NB4 (cell line): ENCODE results near the gene PRR15L.

ENCODE experiments used
- DNase-seq: peaks from one replicate; pipeline ENCODE4 v3.0.0; 2010; ENCODE audit warnings: low read depth
- H3K4me3 ChIP-seq: one replicate; pipeline ENCODE4 v1.5.1; 2011; ENCODE audit warnings: mild to moderate bottlenecking, low read depth, low read length, moderate library complexity
- MYC ChIP-seq: IDR thresholded peaks from 2 replicates; pipeline ENCODE4 v1.6.1; 2011; ENCODE audit warnings: low read depth, low read length
- POLR2A ChIP-seq: IDR thresholded peaks from 2 replicates; pipeline ENCODE4 v1.6.1; 2011; ENCODE audit warnings: mild to moderate bottlenecking; ENCODE audit not compliant: insufficient read length; ENCODE audit errors: extremely low read depth
- TF ChIP-seq, protein P1 (sequence below): IDR thresholded peaks from 2 replicates; pipeline ENCODE4 v1.6.1; 2011; ENCODE audit warnings: low read depth, low read length
- TF ChIP-seq, protein P2 (sequence below): IDR thresholded peaks from one replicate; pipeline ENCODE4 v1.5.1; 2012; ENCODE audit warnings: low read depth, low read length

Gene PRR15L

DNA sequence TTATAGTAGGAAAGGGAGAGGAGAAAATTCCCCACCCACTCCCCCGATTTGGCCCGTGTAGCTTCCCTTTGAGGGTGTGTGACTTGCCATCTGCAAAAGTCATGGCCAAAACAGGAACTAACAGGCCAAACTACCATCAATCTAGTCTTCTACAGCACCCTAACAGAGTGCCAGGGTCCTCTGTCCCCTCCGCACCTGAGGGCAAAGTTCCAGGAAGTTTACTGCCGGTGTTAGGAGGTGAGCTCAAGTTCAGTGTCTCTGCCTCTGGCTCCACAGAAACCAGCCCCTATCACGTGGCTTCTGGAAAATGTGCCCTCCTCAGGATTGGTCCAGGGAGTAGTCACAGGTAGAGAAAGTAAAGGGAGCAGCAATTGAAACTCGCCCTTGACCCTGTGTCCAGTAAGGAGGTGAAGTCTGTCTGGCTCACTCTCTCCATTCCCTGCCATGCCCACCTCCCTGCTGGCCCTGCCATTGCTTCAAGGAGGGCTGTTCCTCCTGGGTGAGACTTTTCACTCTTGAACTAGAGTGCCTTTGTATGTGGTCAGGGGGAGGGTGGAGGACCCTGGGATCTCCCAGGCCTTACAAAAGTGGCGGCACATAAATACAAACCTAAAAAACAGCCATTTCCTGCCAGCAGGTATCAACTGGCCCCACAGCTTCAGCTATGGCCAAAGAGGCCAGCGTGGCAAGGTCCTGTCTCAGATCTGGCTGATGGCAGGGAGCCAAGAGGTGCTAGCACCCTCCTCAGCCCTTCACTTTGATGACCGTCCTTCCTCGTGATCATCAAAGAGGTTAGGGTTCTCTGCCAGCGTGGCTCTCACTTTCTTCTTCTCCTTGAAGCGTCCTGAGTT is 5.3 kb downstream of the PRR15L start:
- TF ChIP-seq POLR2A: no peak
- no peak for TF ChIP-seq MYC
- TF ChIP-seq, protein P1, sequence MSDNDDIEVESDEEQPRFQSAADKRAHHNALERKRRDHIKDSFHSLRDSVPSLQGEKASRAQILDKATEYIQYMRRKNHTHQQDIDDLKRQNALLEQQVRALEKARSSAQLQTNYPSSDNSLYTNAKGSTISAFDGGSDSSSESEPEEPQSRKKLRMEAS: no peak
- TF ChIP-seq, protein P2, sequence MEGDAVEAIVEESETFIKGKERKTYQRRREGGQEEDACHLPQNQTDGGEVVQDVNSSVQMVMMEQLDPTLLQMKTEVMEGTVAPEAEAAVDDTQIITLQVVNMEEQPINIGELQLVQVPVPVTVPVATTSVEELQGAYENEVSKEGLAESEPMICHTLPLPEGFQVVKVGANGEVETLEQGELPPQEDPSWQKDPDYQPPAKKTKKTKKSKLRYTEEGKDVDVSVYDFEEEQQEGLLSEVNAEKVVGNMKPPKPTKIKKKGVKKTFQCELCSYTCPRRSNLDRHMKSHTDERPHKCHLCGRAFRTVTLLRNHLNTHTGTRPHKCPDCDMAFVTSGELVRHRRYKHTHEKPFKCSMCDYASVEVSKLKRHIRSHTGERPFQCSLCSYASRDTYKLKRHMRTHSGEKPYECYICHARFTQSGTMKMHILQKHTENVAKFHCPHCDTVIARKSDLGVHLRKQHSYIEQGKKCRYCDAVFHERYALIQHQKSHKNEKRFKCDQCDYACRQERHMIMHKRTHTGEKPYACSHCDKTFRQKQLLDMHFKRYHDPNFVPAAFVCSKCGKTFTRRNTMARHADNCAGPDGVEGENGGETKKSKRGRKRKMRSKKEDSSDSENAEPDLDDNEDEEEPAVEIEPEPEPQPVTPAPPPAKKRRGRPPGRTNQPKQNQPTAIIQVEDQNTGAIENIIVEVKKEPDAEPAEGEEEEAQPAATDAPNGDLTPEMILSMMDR: no peak
- DNase-seq: no peak

DNA sequence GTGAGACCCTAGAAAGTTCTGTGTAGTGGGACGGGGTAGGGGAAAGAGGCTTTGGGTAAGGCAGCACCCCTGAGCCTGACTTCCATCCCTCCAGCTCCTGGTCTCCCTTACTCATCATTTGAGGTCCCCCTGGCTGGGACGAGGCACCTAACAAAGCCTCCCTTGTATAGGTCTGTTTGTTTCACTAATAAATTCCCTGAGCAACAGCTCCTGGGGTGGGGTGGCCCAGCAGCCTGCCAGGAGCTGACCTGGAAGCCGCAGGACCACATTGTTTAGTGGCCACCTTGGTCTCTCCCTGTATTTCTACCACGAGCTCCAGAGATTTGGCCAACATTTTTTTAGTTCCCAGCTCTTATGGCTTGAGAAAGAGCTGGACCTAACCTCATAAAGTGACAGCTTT is 7.2 kb downstream of the PRR15L start:
- H3K4me3 ChIP-seq: no peak overlapping the region
- no peak for DNase-seq
- TF ChIP-seq, protein P1: no peak
- TF ChIP-seq, protein P2: no peak
- no peak for TF ChIP-seq MYC
- TF ChIP-seq POLR2A: no peak

More for the DNA sequence above, 5.3 kb downstream of the PRR15L start:
- no peak overlapping the region for H3K4me3 ChIP-seq

DNA sequence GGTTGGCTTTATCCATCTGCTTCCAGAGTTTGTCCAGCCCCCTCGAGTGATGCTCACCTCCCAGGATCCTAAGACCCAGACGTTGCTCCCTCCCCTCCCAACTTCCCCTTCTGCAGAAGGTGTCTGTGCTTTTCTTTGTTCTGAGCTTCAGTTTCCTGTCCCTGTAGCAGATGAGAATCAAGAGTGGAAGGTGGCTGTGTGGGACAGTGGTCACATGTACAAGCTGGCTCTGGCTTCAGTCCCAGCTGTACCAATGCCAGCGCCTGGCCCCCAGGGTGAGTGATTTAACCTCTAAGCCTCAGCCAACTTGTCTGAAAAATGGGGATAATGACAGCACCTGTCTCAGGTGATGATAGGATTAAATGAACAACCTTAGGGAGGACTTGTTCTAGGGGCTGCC is 7.7 kb downstream of the PRR15L start:
- no peak for DNase-seq
- no peak overlapping the region for H3K4me3 ChIP-seq
- TF ChIP-seq MYC (no peak), POLR2A (no peak)
- TF ChIP-seq, protein P1: no peak
- TF ChIP-seq, protein P2: no peak

DNA sequence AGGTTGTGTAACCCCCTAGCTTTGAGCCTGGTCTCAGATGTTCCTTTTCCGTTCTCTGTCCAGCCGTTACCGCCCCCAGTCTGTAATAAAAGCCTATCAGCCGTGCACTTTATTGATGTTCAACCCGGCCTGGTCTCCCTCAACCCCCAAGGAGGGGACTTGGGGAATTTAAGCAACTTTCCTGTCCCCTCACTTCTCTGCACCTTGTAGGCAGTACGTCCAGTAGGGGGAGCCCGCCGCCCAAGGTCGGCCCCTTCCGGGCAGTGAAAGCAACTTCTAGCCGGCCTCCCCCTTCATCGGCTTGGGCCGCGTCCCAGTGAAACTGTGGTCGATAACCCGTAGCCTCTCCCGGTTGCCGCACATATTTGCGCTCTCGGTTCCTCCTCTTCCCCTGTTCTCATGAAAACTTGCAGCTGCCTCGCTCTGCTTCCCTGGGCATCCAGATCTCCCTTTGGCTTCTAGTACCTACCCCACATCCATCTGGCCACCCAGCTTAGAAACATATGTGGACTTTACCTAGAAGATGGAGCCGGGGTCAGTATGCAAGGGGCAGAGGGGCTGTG is 8.4 kb downstream of the PRR15L start:
- no peak overlapping the region for H3K4me3 ChIP-seq
- TF ChIP-seq, protein P2: peak; percentile 88
- no peak for TF ChIP-seq MYC
- DNase-seq: peak; percentile 85

DNA sequence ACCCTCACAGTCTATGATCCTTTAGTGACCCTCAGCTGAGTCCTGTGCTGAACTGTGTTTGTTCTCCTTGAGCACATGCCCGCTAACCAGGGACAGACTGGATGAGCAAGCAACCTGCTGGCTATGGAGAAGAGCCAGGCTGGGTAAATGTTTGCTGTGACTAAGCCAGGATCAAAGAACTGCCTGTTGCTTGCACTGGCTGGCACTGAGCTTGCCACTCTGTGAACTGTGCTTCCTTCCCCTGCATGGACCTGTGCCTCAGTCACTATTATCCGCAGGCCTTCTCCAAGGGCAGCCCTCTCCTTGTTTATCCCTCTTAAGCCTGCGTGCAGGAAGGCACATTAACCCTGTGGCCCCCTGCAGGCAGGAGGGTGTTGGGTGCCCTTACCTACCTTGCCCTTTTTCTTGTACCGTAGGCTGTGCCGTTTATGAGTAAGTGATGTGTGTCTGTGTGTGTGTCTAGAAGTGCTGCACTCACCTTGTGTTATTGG is 8.9 kb downstream of the PRR15L start:
- no peak overlapping the region for H3K4me3 ChIP-seq
- TF ChIP-seq, protein P2: no peak
- TF ChIP-seq, protein P1: no peak
- TF ChIP-seq MYC (no peak), POLR2A (no peak)
- no peak for DNase-seq
